ENCODE measurements around the gene GJD2. TPM values are rescaled to one million over a fixed set of nuclear protein-coding genes. Genes with fewer than 3 reads are reported as not detected.

The GJD2 gene
- total and polyA plus RNA-seq, 2 experiments from 2014 or later: 0.45 TPM; not detected in 1

GRCh38 chr15:34718681-34719665 lies 35.8 kb downstream of the GJD2 start:
- H3K4me3 ChIP-seq: no peak overlapping the region
- no peaks in the 10 kb centered on the region for H3K9me3 ChIP-seq (ENCODE audit: low read depth)
- H3K27ac ChIP-seq: peak overlapping the region; percentile 93
- H3K27me3 ChIP-seq: no peaks in the 10 kb centered on the region
- no peaks in the 10 kb centered on the region for H3K36me3 ChIP-seq
- peaks cover 57% of the 10 kb centered on the region for H3K4me1 ChIP-seq (ENCODE audit: low read depth)
- no peak for DNase-seq (ENCODE audit: low read depth in 1 of 2, low spot score in 1 of 2)
- no peak for TF ChIP-seq CTCF (IDR thresholded peaks at IDR 0.05; ENCODE audit: low read depth, low read length)

GRCh38 chr15:34717729-34718128 lies 37.1 kb downstream of the GJD2 start:
- Histone ChIP-seq H3K36me3 (no peaks in the 10 kb centered on the region), H3K9me3 (ENCODE audit: low read depth) (no peaks in the 10 kb centered on the region), H3K27me3 (no peaks in the 10 kb centered on the region), H3K4me1 (ENCODE audit: low read depth) (peaks cover 50% of the 10 kb centered on the region), H3K27ac (no peak overlapping the region), H3K4me3 (no peak overlapping the region)
- no peak for TF ChIP-seq CTCF (IDR thresholded peaks at IDR 0.05; ENCODE audit: low read depth, low read length)
- no peak for DNase-seq (ENCODE audit: low read depth in 1 of 2, low spot score in 1 of 2)

- no peaks in the 10 kb centered on the region for H3K9me3 ChIP-seq (ENCODE audit: low read depth)
- no peak overlapping the region for H3K27ac ChIP-seq
- no peak for TF ChIP-seq CTCF (IDR thresholded peaks at IDR 0.05; ENCODE audit: low read depth, low read length)
- no peaks in the 10 kb centered on the region for H3K36me3 ChIP-seq
- no peak for DNase-seq (ENCODE audit: low read depth in 1 of 2, low spot score in 1 of 2)
- H3K4me3 ChIP-seq: no peak overlapping the region
- H3K4me1 ChIP-seq (ENCODE audit: low read depth): peaks cover 42% of the 10 kb centered on the region
- H3K27me3 ChIP-seq: no peaks in the 10 kb centered on the region
These were observed 38.7 kb downstream of the GJD2 start for GRCh38 chr15:34716111-34716510.

- no peak for DNase-seq (ENCODE audit: low read depth in 1 of 2, low spot score in 1 of 2)
- no peaks in the 10 kb centered on the region for H3K9me3 ChIP-seq (ENCODE audit: low read depth)
- no peaks in the 10 kb centered on the region for H3K27me3 ChIP-seq
- no peak overlapping the region for H3K27ac ChIP-seq
- no peak overlapping the region for H3K4me3 ChIP-seq
- H3K4me1 ChIP-seq (ENCODE audit: low read depth): peaks cover 30% of the 10 kb centered on the region
- TF ChIP-seq CTCF (IDR thresholded peaks at IDR 0.05; ENCODE audit: low read depth, low read length): no peak
- no peaks in the 10 kb centered on the region for H3K36me3 ChIP-seq
These were observed 40.2 kb downstream of the GJD2 start for GRCh38 chr15:34714476-34715121.

- Histone ChIP-seq H3K4me1 (ENCODE audit: low read depth) (peaks cover 22% of the 10 kb centered on the region), H3K9me3 (ENCODE audit: low read depth) (no peaks in the 10 kb centered on the region), H3K27ac (no peak overlapping the region), H3K27me3 (no peaks in the 10 kb centered on the region), H3K36me3 (no peaks in the 10 kb centered on the region), H3K4me3 (no peak overlapping the region)
- DNase-seq (ENCODE audit: low read depth in 1 of 2, low spot score in 1 of 2): no peak
- TF ChIP-seq CTCF (IDR thresholded peaks at IDR 0.05; ENCODE audit: low read depth, low read length): no peak
These were observed 41.2 kb downstream of the GJD2 start for GRCh38 chr15:34713635-34714034.
